ENCODE data around the gene DNAJC15.

DNA sequence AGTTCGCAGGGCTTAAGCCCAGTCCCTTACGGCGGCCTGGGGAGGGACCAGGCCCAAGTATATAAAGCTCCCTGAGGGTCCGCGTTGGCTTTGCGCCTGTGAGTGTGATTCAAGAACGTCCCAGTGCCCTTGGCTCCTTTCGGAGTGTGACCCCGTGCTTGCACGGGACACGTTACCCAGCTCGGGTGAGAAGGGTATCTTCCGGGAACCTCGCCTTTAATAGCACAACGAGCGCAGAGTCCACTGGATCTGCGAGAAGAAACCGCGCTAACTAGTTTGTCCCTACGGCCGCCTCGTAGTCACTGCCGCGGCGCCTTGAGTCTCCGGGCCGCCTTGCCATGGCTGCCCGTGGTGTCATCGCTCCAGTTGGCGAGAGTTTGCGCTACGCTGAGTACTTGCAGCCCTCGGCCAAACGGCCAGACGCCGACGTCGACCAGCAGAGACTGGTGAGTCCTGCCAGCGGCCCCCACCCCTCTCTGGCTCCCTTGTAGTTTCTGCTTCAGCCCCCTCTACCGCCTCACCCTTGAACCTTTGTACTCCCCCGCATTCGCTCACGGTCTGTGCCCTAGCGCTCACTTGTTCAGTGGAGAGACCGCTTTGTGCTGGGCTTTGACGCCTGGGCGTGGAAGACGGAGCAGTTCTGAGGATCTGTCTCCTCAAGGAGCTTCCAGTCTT is at the start of gene DNAJC15:
- TF ChIP-seq POLR2A (IDR thresholded peaks at IDR 0.05; ENCODE audit: low read depth, low read length) (peak; percentile 91), POLR2AphosphoS5 (IDR thresholded peaks at IDR 0.05; ENCODE audit: low read depth, low read length) (peak; percentile 88), TAF1 (IDR thresholded peaks at IDR 0.05; ENCODE audit: borderline replicate concordance, low read depth, low read length) (peak; percentile 75)
